Smooth muscle cell (in vitro differentiated cells): ENCODE data around the gene MAML2. TPM values are rescaled to one million over a fixed set of nuclear protein-coding genes. Genes with fewer than 3 reads are reported as not detected.

Experiments used
- DNase-seq: peaks from one replicate; lab custom pipeline; 2025; ENCODE audit not compliant: unreplicated experiment; lab: John Stamatoyannopoulos, UW
- H2AFZ ChIP-seq: fragments of 200-600 bp; sonication (generic); 2 replicates; pipeline ENCODE4 v1.6.0; 2016; ENCODE audit warnings: antibody characterized with exemption, low read depth, mild to moderate bottlenecking
- H3F3A ChIP-seq: fragments of 200-600 bp; sonication (generic); 2 replicates; pipeline ENCODE4 v1.6.0; 2017; ENCODE audit warnings: antibody characterized with exemption, low read depth
- H3K27ac ChIP-seq: fragments of 200-600 bp; sonication (generic); 2 replicates; pipeline ENCODE4 v1.5.1; 2016; ENCODE audit warnings: low read depth, mild to moderate bottlenecking
- H3K27me3 ChIP-seq: fragments of 200-600 bp; sonication (generic); 2 replicates; pipeline ENCODE4 v1.6.1; 2016; ENCODE audit warnings: low read depth, mild to moderate bottlenecking
- H3K36me3 ChIP-seq: fragments of 200-600 bp; sonication (generic); 2 replicates; pipeline ENCODE4 v1.5.1; 2016; ENCODE audit warnings: low read depth
- H3K4me1 ChIP-seq: fragments of 200-600 bp; sonication (generic); 2 replicates; pipeline ENCODE4 v1.5.1; 2016; ENCODE audit warnings: low read depth
- H3K4me2 ChIP-seq: fragments of 200-600 bp; sonication (generic); 2 replicates; pipeline ENCODE4 v1.6.0; 2016; ENCODE audit warnings: mild to moderate bottlenecking
- H3K4me3 ChIP-seq: fragments of 200-600 bp; sonication (generic); 2 replicates; pipeline ENCODE4 v1.5.1; 2016; ENCODE audit warnings: mild to moderate bottlenecking
- H3K79me2 ChIP-seq: fragments of 200-600 bp; sonication (generic); 2 replicates; pipeline ENCODE4 v1.6.0; 2016; ENCODE audit warnings: low read depth, mild to moderate bottlenecking
- H3K9ac ChIP-seq: fragments of 200-600 bp; sonication (generic); 2 replicates; pipeline ENCODE4 v1.6.0; 2016; ENCODE audit warnings: low read depth
- H3K9me3 ChIP-seq: fragments of 200-600 bp; sonication (generic); replicated peaks from 2 replicates; pipeline ENCODE4 v1.5.1; 2016; ENCODE audit warnings: low read depth
- H4K20me1 ChIP-seq: fragments of 200-600 bp; sonication (generic); 2 replicates; pipeline ENCODE4 v1.6.0; 2016; ENCODE audit warnings: low read depth
- WGBS: methylation state at CpG from one replicate; pipeline ENCODE4 v1.1.7; 2016; ENCODE audit warnings: low lambda C conversion rate; 5-methylcytosine and 5-hydroxymethylcytosine counted together
- polyA plus RNA-seq: library from polyadenylated mRNA; unstranded; fragments of >200 nt; fragmentation: Nextera tagmentation; extraction: Ambion mirVana; gene quantifications from 2 replicates; pipeline ENCODE4 v1.2.1, GENCODE V29; 2016
- total RNA-seq: library from RNA; depleted of rRNA; stranded (reverse); fragments of >200 nt; gene quantifications from 2 replicates; pipeline ENCODE4 v1.2.3, GENCODE V29; 2014
- TF ChIP-seq, protein P1 (sequence below): fragments of 200-600 bp; sonication (generic); IDR thresholded peaks from 2 replicates; pipeline ENCODE4 v1.5.1; 2017; ENCODE audit warnings: borderline replicate concordance, mild to moderate bottlenecking, antibody characterized with exemption; ENCODE audit not compliant: insufficient read depth, poor library complexity, severe bottlenecking

Gene MAML2
- total and polyA plus RNA-seq, 2 experiments from 2014 or later: 8.7 to 52.4 TPM

DNA sequence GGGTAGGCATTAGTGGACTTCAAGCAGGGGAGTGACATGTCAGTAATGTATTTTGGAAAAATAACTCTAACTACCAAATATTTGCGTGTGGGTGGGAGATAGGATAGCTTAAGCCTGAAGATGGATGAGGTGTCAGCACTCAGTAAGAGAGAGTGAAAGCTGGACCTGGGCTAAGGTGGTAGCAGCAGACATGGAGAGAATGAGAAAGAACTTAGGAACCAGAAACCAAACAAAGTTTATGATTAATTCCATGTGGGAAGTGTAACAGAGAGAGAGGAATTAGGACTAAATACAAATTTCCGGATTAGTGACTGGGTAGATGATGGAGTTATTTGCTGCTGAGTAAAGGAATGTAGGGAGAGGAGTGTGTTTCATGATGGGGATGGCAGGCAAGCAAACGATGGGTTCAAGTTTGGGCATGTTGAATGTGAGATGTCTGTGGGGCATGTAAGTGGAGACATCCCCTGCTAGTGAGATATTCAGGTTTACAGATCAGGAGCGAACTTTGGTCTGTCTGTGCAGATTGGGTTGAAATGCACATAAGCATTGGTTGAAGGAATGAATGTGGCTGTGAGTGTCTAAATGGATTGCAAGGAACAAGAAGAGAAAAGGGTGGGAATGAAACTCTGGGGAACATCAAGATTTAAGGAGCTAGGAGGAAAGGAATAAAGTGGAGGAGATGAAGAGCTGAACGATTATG, 233.5 kb downstream of the MAML2 start:
- Histone ChIP-seq H3K27me3 (no peaks in the 10 kb centered on the region), H3K4me1 (peaks cover 27% of the 10 kb centered on the region), H3K27ac (peak overlapping the region; percentile 36), H3K36me3 (no peaks in the 10 kb centered on the region), H3F3A (peaks cover 4% of the 10 kb centered on the region), H2AFZ (no peak overlapping the region), H3K4me2 (no peak overlapping the region), H3K79me2 (peaks cover 35% of the 10 kb centered on the region), H4K20me1 (no peaks in the 10 kb centered on the region), H3K9me3 (no peaks in the 10 kb centered on the region), H3K4me3 (no peak overlapping the region), H3K9ac (no peak overlapping the region)
- no peak for DNase-seq
- 73% methylated on average over 5 of the region's 5 CpGs for WGBS
- TF ChIP-seq, protein P1, sequence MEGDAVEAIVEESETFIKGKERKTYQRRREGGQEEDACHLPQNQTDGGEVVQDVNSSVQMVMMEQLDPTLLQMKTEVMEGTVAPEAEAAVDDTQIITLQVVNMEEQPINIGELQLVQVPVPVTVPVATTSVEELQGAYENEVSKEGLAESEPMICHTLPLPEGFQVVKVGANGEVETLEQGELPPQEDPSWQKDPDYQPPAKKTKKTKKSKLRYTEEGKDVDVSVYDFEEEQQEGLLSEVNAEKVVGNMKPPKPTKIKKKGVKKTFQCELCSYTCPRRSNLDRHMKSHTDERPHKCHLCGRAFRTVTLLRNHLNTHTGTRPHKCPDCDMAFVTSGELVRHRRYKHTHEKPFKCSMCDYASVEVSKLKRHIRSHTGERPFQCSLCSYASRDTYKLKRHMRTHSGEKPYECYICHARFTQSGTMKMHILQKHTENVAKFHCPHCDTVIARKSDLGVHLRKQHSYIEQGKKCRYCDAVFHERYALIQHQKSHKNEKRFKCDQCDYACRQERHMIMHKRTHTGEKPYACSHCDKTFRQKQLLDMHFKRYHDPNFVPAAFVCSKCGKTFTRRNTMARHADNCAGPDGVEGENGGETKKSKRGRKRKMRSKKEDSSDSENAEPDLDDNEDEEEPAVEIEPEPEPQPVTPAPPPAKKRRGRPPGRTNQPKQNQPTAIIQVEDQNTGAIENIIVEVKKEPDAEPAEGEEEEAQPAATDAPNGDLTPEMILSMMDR: no peak

DNA sequence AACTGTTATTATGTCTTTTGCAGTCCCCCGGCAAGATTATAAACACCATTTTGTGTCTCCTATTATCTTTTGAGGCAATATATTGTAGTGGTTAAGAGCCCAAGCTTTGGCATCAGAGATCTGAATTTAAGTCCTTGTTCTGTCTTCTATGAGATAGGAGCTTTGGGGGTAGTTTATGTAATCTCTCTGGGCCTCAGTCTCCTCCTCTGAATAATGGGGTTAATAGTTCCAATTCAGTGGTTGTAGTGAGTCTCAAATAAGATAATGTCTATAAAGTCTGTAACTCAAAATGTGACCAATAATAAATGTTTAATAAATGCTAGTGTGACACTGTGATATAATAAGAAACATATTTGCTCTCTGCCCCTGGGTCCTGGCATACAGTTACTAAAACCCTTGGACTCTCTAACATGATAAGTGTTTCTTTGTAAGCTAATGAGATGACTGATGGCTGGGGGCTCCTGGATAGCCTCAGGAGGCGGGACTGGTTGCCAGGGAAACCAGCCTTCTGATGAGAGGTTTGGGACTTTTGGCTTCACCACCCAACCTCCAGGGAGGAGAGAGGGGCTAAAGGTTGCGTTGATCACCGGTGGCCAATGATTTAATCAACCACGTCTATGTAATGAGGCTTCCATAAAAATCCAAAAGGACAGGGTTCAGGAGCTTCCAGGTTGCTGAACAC, 235.7 kb downstream of the MAML2 start:
- DNase-seq: no peak
- Histone ChIP-seq H3K9ac (no peak overlapping the region), H3K4me3 (no peak overlapping the region), H4K20me1 (no peaks in the 10 kb centered on the region), H3K4me1 (peaks cover 22% of the 10 kb centered on the region), H3K9me3 (no peaks in the 10 kb centered on the region), H3K79me2 (peaks cover 53% of the 10 kb centered on the region), H3K27me3 (no peaks in the 10 kb centered on the region), H2AFZ (no peak overlapping the region), H3K36me3 (no peaks in the 10 kb centered on the region), H3F3A (peaks cover 11% of the 10 kb centered on the region), H3K27ac (peak overlapping the region; percentile 72), H3K4me2 (no peak overlapping the region)
- TF ChIP-seq, protein P1: no peak
- WGBS: 88% methylated on average over 5 of the region's 5 CpGs

DNA sequence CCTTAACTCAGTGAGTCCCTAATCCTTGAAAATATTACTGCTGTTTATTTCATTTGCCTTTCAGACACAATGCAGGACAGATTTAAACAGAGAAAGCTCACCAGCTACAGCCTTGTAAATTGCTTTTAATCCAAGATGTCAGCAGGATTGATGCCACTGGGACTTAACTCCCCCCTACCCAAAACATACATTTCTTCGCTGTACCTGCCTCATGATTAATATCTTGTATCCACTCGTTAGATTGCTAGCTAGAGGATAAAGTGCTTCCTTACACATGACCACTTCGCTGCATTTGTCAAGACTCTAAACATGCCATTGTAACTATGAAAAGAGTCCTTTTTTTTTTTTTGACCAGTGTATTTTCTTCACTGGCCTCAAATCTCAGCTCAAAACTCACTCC, 236.3 kb downstream of the MAML2 start:
- H3K4me3 ChIP-seq: no peak overlapping the region
- no peak overlapping the region for H3K4me2 ChIP-seq
- H4K20me1 ChIP-seq: no peaks in the 10 kb centered on the region
- H3K27ac ChIP-seq: peak overlapping the region; percentile 72
- H3K27me3 ChIP-seq: no peaks in the 10 kb centered on the region
- H3K4me1 ChIP-seq: peaks cover 22% of the 10 kb centered on the region
- H3K36me3 ChIP-seq: no peaks in the 10 kb centered on the region
- H3F3A ChIP-seq: peaks cover 12% of the 10 kb centered on the region
- peaks cover 56% of the 10 kb centered on the region for H3K79me2 ChIP-seq
- WGBS: 55% methylated on average over 3 of the region's 3 CpGs
- H3K9ac ChIP-seq: peak overlapping the region; percentile 34
- H3K9me3 ChIP-seq: no peaks in the 10 kb centered on the region
- no peak for DNase-seq
- no peak overlapping the region for H2AFZ ChIP-seq
- TF ChIP-seq, protein P1: no peak
